ENCODE data around the gene MAP2K3. TPM values are rescaled to one million over a fixed set of nuclear protein-coding genes. Genes with fewer than 3 reads are reported as not detected.

The MAP2K3 gene
- total RNA-seq, 2 donors from 2014 or later: 15.3 to 48.1 TPM

DNA sequence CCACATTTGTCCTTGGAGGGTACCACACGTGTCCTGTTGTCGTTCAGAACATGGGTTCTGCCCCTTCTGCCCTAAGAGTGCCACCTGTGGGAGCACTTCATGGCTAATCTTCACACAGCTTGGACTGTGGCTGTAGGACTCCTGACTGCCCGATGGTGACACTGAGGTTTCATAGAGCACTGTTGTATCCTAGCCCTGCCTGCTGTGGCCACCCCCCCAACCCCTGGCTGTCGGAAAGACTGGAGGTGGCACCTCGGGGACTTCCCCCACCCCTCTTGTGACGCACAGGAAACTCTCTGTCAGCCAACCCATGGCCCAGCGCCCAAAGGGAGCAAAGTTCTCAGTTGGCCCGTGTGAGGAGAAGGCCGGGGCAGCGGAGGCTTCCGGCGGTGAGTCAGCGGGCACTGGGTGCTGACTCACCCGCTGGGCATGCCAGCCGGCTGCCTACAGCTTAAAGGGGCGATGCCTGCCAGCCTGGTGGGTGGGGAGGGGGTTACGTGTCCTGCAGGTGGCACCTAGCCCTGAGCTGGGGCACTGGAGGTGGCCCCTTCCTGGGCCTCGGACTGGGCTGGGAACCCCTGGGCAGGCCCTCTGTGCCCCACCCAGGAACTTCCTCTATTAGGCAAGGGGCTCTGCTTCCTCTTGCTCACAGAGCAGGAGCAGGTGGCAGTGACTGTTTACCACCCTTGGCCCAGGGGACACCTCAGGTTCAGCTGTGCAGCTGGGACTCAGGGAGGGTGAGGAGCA lies 3.4 kb downstream of the MAP2K3 start:
- intact Hi-C loops (cut with DNase I): no loop called here
- H3K9me3 ChIP-seq: no peaks in the 10 kb centered on the region
- DNase-seq: peak; percentile 98 to 99 (median 99)
- H3K4me3 ChIP-seq: no peak overlapping the region
- ATAC-seq: peak; percentile 73
- H3K4me1 ChIP-seq: peaks cover 66% of the 10 kb centered on the region
- no peaks in the 10 kb centered on the region for H3K36me3 ChIP-seq (replicated peaks in 1 of 2; ENCODE audit: insufficient read depth in 1 of 2, low read depth in 2 of 2)
- peak overlapping the region; percentile 96 to 99 (median 97) for H3K27ac ChIP-seq
- TF ChIP-seq, protein P1, sequence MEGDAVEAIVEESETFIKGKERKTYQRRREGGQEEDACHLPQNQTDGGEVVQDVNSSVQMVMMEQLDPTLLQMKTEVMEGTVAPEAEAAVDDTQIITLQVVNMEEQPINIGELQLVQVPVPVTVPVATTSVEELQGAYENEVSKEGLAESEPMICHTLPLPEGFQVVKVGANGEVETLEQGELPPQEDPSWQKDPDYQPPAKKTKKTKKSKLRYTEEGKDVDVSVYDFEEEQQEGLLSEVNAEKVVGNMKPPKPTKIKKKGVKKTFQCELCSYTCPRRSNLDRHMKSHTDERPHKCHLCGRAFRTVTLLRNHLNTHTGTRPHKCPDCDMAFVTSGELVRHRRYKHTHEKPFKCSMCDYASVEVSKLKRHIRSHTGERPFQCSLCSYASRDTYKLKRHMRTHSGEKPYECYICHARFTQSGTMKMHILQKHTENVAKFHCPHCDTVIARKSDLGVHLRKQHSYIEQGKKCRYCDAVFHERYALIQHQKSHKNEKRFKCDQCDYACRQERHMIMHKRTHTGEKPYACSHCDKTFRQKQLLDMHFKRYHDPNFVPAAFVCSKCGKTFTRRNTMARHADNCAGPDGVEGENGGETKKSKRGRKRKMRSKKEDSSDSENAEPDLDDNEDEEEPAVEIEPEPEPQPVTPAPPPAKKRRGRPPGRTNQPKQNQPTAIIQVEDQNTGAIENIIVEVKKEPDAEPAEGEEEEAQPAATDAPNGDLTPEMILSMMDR (IDR thresholded peaks at IDR 0.05): peak in 2 of 7 experiments; percentile 1 to 2
- TF ChIP-seq POLR2A (IDR thresholded peaks at IDR 0.05): peak; percentile 52 to 87 (median 72)
- H3K27me3 ChIP-seq: no peaks in the 10 kb centered on the region
- 0 to 1% methylated on average over 1 to 18 of the region's 18 CpGs for WGBS, 2 donors

DNA sequence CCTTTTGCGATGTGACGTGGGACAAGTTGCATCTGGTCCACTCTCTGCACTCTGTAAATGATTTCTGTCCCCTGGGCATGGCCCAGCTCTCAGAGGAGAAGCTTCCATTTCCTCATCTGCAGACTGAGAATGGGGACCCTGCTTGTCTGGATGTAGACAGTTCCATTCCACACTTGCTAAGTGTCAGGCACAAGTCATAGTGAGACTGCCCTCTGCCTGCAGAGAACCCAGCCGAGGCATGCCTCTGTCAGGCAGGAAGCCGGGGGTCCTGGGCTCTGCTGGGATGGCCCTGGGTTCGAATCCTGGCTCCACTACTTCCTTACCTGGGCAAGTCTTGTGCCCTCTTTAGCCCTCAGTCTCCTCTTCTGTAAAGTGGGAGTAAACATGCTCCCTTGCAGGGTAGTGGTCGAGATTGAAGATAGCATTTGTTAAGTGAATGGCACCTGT lies 4.1 kb downstream of the MAP2K3 start:
- TF ChIP-seq, protein P1 (IDR thresholded peaks at IDR 0.05): no peak
- TF ChIP-seq POLR2A (IDR thresholded peaks at IDR 0.05): no peak
- Histone ChIP-seq H3K27ac (peak overlapping the region; percentile 96 to 99 (median 97)), H3K36me3 (replicated peaks in 1 of 2; ENCODE audit: insufficient read depth in 1 of 2, low read depth in 2 of 2) (no peaks in the 10 kb centered on the region), H3K9me3 (no peaks in the 10 kb centered on the region), H3K4me1 (peaks cover 63% of the 10 kb centered on the region), H3K4me3 (no peak overlapping the region), H3K27me3 (no peaks in the 10 kb centered on the region)
- intact Hi-C loops (cut with DNase I): no loop called here
- 33 to 70% methylated on average over 4 to 6 of the region's 6 CpGs for WGBS, 2 donors
- ATAC-seq: no peak
- DNase-seq: peak in 1 of 4 donors; percentile 44

DNA sequence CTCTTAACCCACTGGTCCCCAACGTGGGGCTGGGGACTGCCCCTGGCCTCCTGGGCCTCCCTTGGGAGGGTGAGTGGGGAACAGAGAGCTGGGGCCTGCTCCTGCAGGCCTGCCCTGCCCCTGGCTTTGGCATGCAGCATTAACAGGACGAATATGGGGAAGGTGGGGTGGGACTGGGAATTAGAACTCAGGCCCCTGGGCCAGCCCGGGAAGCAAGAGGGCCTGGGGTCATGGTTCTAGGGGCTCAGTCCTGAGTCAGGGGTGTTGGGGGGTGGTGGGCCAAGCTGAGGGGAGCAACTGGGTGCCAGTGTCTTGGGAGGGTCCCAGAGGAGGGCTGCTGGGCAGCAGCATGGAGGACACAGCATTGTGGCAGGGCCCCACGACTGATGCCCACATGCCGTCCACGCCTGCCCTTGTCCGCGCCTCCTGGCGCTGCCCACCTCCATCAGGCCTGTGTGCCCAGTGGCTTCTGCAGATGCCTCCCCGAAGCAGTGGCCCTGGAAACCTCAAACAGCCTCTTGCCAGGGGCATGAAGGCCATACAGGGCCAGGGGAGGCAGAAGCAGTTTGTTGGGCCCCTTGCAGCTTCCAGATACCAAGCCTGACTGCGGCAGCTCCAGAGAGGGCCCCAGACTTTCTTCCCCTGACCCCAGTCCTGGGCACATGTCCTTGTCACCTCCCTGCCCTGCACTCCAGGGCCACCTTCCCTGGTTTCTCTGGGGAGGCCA lies 4.8 kb downstream of the MAP2K3 start:
- Histone ChIP-seq H3K4me3 (no peak overlapping the region), H3K4me1 (peaks cover 59% of the 10 kb centered on the region), H3K27ac (peak overlapping the region; percentile 96 to 99 (median 97)), H3K36me3 (replicated peaks in 1 of 2; ENCODE audit: insufficient read depth in 1 of 2, low read depth in 2 of 2) (no peaks in the 10 kb centered on the region), H3K27me3 (no peaks in the 10 kb centered on the region), H3K9me3 (no peaks in the 10 kb centered on the region)
- WGBS, 2 donors: 69 to 100% methylated on average over 1 to 11 of the region's 11 CpGs
- no peak for DNase-seq
- TF ChIP-seq, protein P1 (IDR thresholded peaks at IDR 0.05): no peak
- no peak for TF ChIP-seq POLR2A (IDR thresholded peaks at IDR 0.05)
- no peak for ATAC-seq
- intact Hi-C loops (cut with DNase I): no loop called here

DNA sequence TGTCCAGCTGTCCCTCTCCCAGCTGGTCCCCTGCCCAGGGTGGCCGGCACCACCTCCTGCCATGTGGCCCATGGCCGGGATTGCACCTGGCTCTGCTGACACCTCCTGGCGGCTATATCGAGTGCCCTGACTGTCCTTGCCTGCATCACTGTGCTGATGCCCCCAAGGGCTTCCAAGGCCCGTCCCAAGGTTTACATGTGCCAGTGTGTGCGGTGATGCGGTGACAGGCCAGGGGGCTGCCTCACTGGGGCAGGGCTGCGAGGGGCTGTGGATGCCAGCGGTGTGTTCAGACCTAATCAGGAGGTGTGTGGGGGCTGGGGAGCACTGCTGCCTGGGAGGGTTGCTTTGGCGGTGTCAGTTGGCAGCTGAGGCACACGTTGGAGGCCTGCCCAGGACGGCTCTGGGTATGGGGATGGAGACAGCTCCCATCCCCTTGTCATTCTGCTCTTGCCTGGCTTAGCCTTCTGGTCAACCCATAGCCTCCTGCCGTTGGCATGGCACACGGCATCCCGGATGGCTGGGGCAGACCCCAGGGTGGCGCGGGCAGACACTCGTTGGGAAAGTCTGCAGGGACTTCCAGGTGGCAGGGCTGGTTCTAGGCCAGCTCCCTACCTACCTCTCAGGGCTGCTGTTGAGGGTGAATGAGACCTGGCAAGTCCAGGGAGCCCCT lies 5.5 kb downstream of the MAP2K3 start:
- H3K4me1 ChIP-seq: peaks cover 62% of the 10 kb centered on the region
- H3K36me3 ChIP-seq (replicated peaks in 1 of 2; ENCODE audit: insufficient read depth in 1 of 2, low read depth in 2 of 2): no peaks in the 10 kb centered on the region
- ATAC-seq (no peak), DNase-seq (peak; percentile 48 to 80 (median 67))
- 24 to 29% methylated on average over 11 to 17 of the region's 18 CpGs for WGBS, 2 donors
- TF ChIP-seq, protein P1 (IDR thresholded peaks at IDR 0.05): peak in 3 of 7 experiments; percentile 6 to 12 (median 10)
- no peak for TF ChIP-seq POLR2A (IDR thresholded peaks at IDR 0.05)
- H3K4me3 ChIP-seq: no peak overlapping the region
- H3K9me3 ChIP-seq: no peaks in the 10 kb centered on the region
- no peaks in the 10 kb centered on the region for H3K27me3 ChIP-seq
- intact Hi-C loops (cut with DNase I): no loop called here
- peak overlapping the region; percentile 96 to 99 (median 97) for H3K27ac ChIP-seq
